GM21825 (cell line): ENCODE results near the gene LTA4H.

Experiments used
- ATAC-seq: cut with Tn5 transposase; IDR thresholded peaks from one replicate; pipeline ENCODE4 v1.9.1; 2021; ENCODE audit warnings: mild to moderate bottlenecking, moderate library complexity; ENCODE audit not compliant: unreplicated experiment

LTA4H gene

DNA sequence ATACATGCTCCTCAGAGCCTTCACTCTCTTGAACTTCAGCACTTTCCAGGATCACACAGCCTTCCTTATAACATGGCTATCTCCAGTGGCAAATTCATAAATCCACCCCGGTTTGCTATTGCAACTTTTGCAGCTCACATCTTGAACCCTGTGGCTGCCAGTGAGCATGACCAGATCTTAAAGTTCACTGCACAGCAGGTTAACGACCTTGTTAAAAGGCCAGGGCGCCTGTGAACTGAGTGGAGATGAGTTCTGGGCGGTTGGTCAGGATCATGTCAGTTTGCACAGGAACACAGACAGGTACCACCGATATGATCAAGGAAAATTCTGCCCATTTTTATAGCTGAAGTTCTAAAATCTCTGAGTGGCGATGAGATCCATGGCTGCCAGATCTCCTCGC, 24.7 kb upstream of the LTA4H start:
- ATAC-seq, result no peak

- ATAC-seq, result no peak
These were observed 22.7 kb upstream of the LTA4H start for GRCh38 chr12:96057986-96058553.

DNA sequence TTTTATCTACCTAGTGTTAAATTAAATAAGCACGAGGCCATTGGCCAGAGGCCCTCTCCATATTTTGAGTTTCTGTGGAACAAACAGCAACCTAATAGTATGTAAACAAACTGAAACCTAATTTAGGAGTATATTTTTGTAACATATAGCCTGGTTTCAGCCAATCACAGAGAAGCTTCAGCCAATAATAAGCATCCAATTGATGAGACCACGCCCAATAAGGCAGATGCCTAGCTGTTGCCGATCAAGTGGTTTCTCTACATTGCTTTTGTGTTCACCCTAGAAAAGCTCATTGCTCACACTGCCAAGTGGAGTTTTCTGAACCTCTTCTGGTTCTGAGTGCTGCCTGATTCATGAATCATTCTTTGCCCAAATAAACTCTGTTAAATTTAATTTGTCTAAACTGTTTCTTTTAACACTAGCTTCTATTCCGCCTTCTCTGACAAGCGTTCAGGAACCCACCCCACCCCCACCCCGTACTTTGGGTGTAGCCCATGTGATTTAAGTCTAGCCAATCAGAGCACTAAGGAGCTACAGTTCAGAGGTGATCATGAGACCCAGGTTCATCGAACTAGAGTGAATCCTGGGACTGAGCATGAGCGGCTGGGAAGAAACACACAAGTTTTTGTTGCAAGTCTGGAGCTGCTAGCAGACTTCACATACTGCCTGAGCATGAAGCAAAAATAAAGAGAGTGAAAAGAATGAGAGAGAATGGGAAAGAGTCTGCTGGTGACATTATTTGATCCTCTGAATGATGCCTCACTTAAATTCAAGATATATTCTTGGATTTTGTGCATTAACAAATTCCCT, 21.5 kb upstream of the LTA4H start:
- ATAC-seq, result no peak

DNA sequence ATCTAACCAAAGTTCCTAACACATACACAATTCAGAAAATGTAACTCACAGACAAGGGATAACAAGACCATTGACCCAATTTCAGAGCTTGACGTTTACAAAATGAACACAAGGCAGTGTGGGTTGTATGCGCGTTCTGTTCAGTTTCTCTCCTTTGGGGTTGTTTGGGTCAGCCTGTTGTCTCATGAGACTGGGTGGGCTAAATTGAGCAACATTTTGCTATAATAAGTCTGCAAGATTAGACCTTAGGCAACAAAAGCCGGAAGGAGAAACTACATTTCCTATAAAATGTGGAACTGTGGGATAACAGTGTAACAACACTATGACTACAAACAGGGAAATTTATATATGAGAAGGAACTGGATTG, 18.8 kb upstream of the LTA4H start:
- no peak for ATAC-seq

DNA sequence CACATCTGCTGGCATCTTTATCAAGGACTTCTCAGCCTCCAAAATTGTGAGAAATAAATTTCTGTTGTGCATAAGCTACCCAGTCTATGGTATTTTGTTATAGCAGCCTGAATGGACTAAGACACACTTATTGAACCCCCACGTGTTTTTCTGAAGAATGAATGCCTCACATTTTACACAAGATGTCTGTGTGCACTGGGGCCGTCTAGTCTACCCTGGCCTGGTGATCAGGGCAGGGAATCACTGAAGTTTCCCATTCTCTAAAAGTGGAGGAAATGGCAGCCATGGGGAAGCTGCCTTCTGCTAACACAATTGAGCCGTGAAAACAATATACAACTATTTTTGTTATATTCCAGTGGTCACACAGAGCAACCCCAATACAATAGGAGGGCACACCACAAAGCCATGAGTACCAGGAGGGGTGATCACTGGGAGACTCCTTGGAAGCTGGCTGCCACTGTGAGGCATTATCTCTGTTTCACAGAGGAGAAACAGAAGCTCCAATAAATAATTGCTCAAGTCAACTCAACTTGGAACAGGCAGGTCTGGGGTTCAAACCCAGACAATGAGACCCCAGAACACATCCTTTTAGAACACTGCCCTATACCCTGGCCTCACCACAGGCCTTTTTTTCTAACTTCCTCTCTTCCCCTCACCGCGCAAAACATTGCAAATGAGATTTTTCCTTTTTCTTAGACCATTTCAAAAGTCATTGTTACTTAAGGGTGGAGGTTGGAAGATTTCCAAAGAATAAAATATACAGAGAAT, 18.3 kb upstream of the LTA4H start:
- no peak for ATAC-seq

GRCh38 chr12:96051756-96052485, 16.5 kb upstream of the LTA4H start:
- ATAC-seq, result no peak

DNA sequence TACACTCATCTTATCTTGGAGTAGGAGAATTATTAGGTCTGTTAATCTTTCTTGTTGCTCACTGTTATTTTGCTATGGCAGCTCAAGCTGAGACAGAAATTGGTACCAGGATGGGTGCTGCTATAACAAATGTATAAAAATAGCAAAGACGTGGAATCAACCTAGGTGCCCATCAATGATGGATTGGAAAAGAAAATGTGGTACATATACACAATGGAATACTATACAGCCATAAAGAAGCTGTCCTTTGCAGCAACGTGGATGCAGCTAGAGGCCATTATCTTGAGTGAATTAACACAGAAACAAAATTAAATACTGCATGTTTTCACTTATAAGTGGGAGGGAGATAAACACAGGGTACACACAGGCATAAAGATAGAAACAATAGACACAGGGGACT, 14.8 kb upstream of the LTA4H start:
- no peak for ATAC-seq

GRCh38 chr12:96049101-96049500, 13.7 kb upstream of the LTA4H start:
- ATAC-seq, result no peak

DNA sequence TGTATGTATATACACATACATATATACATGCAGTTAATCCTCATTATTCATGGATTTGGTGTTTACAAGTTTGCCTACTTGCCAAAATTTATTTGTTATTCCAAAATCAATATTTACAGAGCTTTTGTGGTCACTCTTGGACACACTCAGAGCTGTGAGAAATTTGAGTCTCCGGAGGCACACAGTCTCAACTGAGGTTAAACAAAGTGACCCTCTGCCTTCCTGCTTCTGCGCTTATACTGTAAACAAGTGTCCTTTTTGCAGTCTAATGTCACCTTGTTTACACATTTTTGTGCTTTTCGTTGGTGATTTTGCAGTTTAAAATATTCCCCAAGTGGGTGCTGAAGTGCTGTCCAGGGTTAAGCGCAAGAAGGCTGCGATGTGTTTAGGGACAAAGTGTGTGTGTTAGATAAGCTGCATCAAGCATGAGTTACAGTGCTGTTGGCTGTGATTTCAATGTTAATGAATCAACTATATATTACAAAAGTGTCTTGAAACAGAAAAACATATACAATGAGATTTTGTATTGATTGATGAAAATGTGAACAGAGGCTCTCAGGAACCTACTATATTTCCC, 13.1 kb upstream of the LTA4H start:
- ATAC-seq, result no peak

DNA sequence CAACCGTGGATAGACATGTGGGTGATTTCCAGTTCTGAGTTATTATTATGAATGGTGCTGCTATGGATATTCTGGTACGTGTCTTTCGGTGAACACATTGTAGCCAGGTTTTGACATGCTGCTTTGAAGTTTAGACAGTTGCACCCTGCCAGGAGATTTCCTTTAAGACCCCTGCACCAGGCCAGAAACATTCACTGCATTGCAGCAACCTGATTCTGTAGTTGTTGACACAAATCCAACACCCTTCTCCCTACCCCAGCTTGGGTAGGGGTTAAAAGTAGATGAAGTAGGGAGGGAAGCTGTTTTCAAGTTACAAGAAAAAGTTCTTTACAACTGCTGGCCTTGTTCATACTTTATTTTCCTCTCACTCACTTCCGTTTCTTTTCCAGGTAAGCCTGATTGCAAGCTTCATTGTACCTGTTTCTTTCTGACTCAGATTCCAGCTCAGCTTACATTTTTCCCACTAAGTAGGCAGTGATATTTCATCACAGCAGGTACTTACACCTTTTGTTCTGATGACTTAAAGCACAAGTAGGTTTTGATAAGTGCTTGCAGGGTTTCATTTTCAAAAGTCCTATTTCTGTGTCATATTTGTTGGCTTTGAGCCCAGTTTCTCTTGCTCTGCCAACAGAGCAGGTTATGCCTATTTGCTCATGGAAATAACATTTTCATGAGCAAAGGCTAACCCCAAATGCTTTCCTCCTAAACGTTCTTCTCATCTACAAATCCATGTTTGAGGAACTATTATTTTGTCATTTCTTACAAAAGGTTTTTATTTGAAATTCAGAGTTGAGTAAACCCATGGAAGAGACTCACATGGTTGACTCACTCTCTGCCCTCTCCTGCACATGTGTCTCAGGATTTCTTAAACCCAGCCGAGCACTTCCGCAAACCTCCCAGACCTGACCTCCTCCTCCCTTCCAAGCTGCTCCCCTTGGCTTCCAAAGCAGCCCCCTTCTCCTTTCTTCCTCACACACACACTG, 12.1 kb upstream of the LTA4H start:
- ATAC-seq, result no peak

GRCh38 chr12:96046543-96047228, 11.3 kb upstream of the LTA4H start:
- ATAC-seq, result no peak

DNA sequence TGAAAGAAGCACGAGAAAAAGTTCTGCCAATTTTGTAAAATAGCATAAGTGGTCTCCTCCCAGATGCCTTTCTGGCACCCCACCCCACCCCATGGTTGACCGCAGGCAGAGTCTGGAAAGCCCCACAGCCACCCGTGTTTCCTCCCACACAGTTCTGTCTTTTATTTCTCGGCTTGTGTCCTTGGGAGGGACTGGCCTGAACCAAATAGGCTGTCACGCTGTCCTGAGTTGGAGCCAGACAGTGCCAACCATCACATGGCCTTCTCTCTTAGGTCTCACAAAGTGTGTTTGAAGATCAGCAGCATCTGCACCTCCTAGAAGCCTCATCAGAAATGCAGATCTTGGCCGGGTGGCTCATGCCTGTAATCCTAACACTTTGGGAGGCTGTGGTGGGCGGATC, 10.2 kb upstream of the LTA4H start:
- no peak for ATAC-seq

- ATAC-seq, result no peak
These were observed 9.5 kb upstream of the LTA4H start for GRCh38 chr12:96044943-96045290.

- ATAC-seq, result no peak
These were observed 8.9 kb upstream of the LTA4H start for GRCh38 chr12:96044017-96044942.

DNA sequence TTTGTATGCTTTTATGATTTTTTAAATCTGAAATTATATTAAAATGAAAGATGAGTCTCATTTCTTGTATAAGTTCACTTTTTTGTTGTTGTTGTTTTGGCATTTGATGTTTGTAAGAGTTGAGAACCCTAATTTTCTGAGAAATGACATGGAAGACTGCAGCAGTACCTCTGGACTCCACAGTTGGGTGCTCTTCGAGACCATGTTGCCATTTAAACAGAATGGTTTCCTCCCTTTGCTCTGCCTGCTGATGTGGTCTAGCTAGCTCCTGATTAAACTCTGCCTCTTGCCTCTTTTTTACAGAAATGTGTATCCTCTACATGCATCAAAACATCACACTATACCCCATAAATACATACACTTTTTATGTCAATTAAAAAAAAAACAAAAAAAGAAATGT, 5.8 kb upstream of the LTA4H start:
- ATAC-seq, result no peak

GRCh38 chr12:96040305-96041133, 5.1 kb upstream of the LTA4H start:
- no peak for ATAC-seq

- no peak for ATAC-seq
These were observed 4.1 kb upstream of the LTA4H start for GRCh38 chr12:96039516-96039915.
